ENCODE results near the gene HPGD. TPM values are rescaled to one million over a fixed set of nuclear protein-coding genes. Genes with fewer than 3 reads are reported as not detected.

Gene HPGD
- total and polyA plus RNA-seq, 4 donors, result 19.8 to 144 (median 40.4) TPM

GRCh38 chr4:174521800-174522182 lies 497 bp downstream of the HPGD start:
- Histone ChIP-seq H3K4me1 (ENCODE audit: control insufficient read depth in 5 of 5, insufficient read depth in 5 of 5, low read length in 5 of 5) (peaks cover 0 to 12% (median 0%) of the 10 kb centered on the region in 5 donors), H3K4me3 (peak overlapping the region; percentile 78), H3K9ac (ENCODE audit: insufficient read depth in 1 of 2, low read length in 2 of 2) (no peak overlapping the region), H3K27me3 (ENCODE audit: control insufficient read depth in 3 of 3, insufficient read depth in 3 of 3, low read length in 2 of 3) (peaks cover 0 to 28% (median 19%) of the 10 kb centered on the region in 3 donors), H3K9me3 (ENCODE audit: control insufficient read depth in 4 of 4, insufficient read depth in 3 of 4, low read length in 3 of 4) (no peaks in the 10 kb centered on the region), H3K27ac (ENCODE audit: low read depth in 1 of 2, low read length in 1 of 2) (peak overlapping the region in 1 of 2 donors; percentile 83), H3K36me3 (ENCODE audit: control insufficient read depth in 4 of 4, insufficient read depth in 4 of 4, low read length in 4 of 4) (no peaks in the 10 kb centered on the region)
- no peak for TF ChIP-seq CTCF (IDR thresholded peaks at IDR 0.05; ENCODE audit: control extremely low read depth, extremely low read depth)
- DNase-seq (peak in 2 of 3 donors; percentile 9 to 16), ATAC-seq (ENCODE audit: insufficient read depth, low FRiP score) (peak; percentile 28)
- 1 to 3% methylated on average over 12 of the region's 12 CpGs for WGBS, 2 donors

- Histone ChIP-seq H3K9me3 (ENCODE audit: control insufficient read depth in 4 of 4, insufficient read depth in 3 of 4, low read length in 3 of 4) (no peaks in the 10 kb centered on the region), H3K4me1 (ENCODE audit: control insufficient read depth in 5 of 5, insufficient read depth in 5 of 5, low read length in 5 of 5) (peaks cover 0 to 12% (median 0%) of the 10 kb centered on the region in 5 donors), H3K36me3 (ENCODE audit: control insufficient read depth in 4 of 4, insufficient read depth in 4 of 4, low read length in 4 of 4) (no peaks in the 10 kb centered on the region), H3K27ac (ENCODE audit: low read depth in 1 of 2, low read length in 1 of 2) (no peak overlapping the region), H3K9ac (ENCODE audit: insufficient read depth in 1 of 2, low read length in 2 of 2) (no peak overlapping the region), H3K4me3 (no peak overlapping the region), H3K27me3 (ENCODE audit: control insufficient read depth in 3 of 3, insufficient read depth in 3 of 3, low read length in 2 of 3) (peaks cover 0 to 28% (median 17%) of the 10 kb centered on the region in 3 donors)
- DNase-seq (peak in 1 of 3 donors; percentile 2), ATAC-seq (ENCODE audit: insufficient read depth, low FRiP score) (no peak)
- 27 to 38% methylated on average over 1 of the region's 1 CpG for WGBS, 2 donors
- no peak for TF ChIP-seq CTCF (IDR thresholded peaks at IDR 0.05; ENCODE audit: control extremely low read depth, extremely low read depth)
Observed at GRCh38 chr4:174520660-174521059, 1.6 kb downstream of the HPGD start.

DNA sequence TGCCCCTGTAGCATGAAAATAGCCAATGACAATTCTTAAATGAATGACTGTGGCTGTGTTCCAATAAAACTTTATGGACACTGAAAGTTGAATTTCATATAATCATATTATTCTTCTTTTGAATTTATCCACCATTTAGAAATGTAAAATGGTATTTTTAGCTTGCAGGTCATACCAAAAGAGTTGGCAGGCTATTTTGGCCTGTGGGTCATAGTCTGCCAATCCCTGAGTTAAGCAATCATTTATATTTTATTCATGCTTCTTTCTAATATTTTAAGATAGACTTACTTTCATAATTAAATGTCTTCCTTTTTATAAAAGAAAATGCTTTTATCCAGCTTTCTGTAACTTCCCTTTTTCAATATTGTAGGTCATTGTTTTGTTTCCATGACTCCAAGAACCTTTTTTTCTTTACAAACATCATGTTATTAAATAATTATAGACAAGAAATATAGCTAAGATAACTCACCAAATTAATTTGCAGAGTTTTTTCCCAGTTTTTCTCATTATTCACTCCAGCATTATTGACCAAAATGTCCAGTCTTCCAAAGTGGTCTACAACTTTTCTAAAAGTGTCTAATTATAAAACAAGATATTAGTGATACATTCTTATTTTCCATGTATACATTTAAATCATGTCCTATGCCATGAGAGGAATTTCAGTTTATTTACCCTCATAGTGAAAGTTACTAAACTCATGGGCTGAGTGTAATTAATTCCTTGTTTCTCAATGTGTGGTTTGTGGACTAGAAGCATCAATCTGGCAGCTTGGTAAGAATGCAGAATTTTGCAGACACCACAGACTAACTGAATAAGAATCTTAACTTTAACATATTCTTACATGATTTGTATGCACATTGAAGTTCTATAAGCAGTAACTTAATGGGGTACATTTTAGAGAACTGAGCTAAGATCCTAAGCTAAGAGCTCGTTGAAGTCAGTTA lies 4.5 kb downstream of the HPGD start:
- Histone ChIP-seq H3K4me3 (no peak overlapping the region), H3K27ac (ENCODE audit: low read depth in 1 of 2, low read length in 1 of 2) (no peak overlapping the region), H3K36me3 (ENCODE audit: control insufficient read depth in 4 of 4, insufficient read depth in 4 of 4, low read length in 4 of 4) (no peaks in the 10 kb centered on the region), H3K27me3 (ENCODE audit: control insufficient read depth in 3 of 3, insufficient read depth in 3 of 3, low read length in 2 of 3) (peaks cover 0 to 12% (median 0%) of the 10 kb centered on the region in 3 donors), H3K4me1 (ENCODE audit: control insufficient read depth in 5 of 5, insufficient read depth in 5 of 5, low read length in 5 of 5) (peaks cover 0 to 8% (median 0%) of the 10 kb centered on the region in 5 donors), H3K9me3 (ENCODE audit: control insufficient read depth in 4 of 4, insufficient read depth in 3 of 4, low read length in 3 of 4) (no peaks in the 10 kb centered on the region), H3K9ac (ENCODE audit: insufficient read depth in 1 of 2, low read length in 2 of 2) (no peak overlapping the region)
- DNase-seq (no peak), ATAC-seq (ENCODE audit: insufficient read depth, low FRiP score) (no peak)
- no peak for TF ChIP-seq CTCF (IDR thresholded peaks at IDR 0.05; ENCODE audit: control extremely low read depth, extremely low read depth)
- 53 to 55% methylated on average over 1 of the region's 1 CpG for WGBS, 2 donors

All from lung (tissue), 12 donors.